UCSD-AML1 (cell line): Measurements from ENCODE around the gene BPTF.
"Not testable (repeated sequence)": the region's sequence is repeated elsewhere in the genome, so short reads cannot be mapped to it uniquely, and the experiment has no call there.

Experiments used
- DNase-seq: peaks from one replicate; lab custom pipeline; 2025; ENCODE audit not compliant: unreplicated experiment; lab: John Stamatoyannopoulos, UW

BPTF gene, protein sequence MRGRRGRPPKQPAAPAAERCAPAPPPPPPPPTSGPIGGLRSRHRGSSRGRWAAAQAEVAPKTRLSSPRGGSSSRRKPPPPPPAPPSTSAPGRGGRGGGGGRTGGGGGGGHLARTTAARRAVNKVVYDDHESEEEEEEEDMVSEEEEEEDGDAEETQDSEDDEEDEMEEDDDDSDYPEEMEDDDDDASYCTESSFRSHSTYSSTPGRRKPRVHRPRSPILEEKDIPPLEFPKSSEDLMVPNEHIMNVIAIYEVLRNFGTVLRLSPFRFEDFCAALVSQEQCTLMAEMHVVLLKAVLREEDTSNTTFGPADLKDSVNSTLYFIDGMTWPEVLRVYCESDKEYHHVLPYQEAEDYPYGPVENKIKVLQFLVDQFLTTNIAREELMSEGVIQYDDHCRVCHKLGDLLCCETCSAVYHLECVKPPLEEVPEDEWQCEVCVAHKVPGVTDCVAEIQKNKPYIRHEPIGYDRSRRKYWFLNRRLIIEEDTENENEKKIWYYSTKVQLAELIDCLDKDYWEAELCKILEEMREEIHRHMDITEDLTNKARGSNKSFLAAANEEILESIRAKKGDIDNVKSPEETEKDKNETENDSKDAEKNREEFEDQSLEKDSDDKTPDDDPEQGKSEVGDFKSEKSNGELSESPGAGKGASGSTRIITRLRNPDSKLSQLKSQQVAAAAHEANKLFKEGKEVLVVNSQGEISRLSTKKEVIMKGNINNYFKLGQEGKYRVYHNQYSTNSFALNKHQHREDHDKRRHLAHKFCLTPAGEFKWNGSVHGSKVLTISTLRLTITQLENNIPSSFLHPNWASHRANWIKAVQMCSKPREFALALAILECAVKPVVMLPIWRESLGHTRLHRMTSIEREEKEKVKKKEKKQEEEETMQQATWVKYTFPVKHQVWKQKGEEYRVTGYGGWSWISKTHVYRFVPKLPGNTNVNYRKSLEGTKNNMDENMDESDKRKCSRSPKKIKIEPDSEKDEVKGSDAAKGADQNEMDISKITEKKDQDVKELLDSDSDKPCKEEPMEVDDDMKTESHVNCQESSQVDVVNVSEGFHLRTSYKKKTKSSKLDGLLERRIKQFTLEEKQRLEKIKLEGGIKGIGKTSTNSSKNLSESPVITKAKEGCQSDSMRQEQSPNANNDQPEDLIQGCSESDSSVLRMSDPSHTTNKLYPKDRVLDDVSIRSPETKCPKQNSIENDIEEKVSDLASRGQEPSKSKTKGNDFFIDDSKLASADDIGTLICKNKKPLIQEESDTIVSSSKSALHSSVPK (N-terminal part only)

DNA sequence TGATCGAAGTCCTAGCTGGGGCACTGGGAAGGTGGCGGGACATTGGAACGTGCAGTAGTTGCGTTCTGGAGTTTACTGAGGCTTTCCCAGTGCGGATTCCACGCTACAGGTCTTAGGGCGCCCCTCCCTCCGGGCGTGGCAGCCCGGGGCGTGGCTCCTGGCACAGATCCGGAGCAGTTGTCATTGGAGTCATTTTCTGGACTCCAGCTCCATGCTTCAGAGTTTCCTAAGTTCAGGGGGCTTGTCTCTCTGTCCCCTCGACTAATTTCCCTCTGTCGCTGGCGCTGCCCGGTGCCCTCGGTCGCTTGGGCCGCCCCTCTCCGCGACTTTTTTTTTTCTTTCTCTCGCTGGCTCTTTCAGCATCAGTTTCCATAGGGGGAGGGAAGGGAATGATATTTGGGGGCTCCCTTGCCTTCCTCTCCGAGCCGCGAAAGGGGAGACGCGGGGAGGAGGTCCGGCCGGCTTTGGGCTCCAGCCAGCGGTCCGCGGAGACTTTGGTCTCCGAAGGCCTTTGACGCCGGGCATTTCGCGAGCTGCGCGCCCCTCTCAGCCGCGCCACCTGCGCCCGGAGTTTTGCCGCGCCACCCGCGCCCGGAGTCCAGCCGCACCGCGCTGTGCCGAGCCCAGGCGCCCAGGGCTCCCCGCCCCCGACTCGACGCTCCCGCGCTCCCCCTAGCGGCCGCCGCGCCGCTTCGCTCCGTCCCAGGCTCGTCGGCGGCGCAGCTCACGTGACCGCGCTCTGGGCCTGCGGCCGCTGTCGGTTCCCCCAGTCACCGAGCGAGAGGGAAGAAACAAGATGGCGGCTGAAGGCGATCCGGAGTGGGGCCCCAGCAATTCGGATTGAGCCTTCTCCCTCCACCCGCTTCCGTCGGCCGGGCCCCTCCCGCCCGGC lies at the start of gene BPTF:
BPTF (plus strand) TSS at position 769 of the 892 bp plus-strand sequence. CDS start 222 bp downstream, outside the sequence.
- peak; percentile 94 for DNase-seq

DNA sequence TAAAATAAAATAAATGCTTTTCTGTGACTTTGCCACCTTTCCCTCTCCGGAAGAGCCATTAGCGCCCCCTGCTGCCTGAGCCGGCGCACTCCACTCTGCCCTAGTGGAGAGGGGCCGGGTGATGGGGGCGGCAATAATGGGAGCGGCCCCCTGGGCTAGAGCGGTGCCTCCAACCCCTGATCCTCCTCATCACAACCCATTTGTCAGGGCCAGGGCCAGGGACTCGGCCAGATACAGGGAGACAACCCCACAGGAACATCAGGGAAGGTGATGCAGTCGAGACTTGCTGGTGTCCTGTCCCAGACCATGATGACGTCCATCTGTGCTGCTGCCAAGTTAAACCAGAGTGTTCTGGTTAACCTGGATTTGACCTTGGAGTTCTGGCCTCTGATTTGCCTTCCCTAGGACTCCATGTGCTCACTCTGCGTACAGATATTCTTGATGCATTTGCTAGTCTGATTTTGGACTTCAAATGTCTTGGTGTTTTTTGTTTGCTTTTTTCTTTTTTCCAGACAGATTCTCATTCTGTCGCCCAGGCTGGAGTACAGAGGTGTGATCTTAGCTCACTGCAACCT lies 46.1 kb upstream of the BPTF start:
- peak; percentile 67 for DNase-seq

GRCh38 chr17:67784364-67785121 lies 40.8 kb upstream of the BPTF start:
- peak; percentile 55 for DNase-seq

- DNase-seq, result no peak
These were observed 40.2 kb upstream of the BPTF start for GRCh38 chr17:67785122-67785477.

DNA sequence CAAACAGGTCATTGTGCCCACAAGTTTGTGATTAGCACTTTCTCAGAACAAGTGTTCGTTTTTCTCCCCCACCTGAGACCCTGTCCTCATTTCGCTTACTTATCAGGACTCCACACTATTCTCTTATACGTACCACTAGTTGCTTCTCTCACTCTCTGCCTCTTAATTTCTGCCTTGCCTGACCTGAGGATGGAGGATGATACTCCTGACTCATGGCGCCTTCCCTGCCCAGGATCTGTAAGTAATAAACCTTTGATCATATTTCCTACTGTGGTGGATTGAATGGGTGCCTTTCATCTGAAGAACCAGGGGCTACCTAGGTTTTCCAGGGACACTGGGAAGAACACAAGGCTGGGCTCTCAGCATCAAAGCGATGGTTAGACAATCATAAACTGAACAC lies 39.8 kb upstream of the BPTF start:
- DNase-seq, result no peak

DNA sequence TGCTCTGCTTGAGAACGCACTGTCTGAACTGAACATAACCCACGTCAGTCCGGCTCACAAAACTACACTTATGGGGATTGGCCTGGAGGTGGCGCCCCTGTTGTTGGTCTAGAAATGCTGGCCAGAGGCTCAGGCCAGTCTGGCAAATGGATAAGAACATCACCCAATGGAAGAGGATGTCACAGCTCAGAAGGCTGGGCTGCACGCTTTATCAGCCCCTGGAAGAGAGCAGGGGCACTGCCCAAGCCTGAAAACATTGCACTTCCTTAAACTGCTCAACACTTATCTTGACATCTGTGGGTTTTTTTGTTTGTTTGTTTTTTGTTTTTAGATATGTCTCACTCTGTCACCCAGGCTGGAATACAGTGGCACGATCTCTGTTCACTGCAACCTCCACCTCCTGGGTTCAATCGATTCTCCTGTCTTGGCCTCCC lies 24.8 kb upstream of the BPTF start:
- DNase-seq, result peak; percentile 84

- no peak for DNase-seq
These were observed 23.6 kb upstream of the BPTF start for GRCh38 chr17:67801626-67802175.

- no peak for DNase-seq
These were observed 14.8 kb upstream of the BPTF start for GRCh38 chr17:67810464-67810863.

DNA sequence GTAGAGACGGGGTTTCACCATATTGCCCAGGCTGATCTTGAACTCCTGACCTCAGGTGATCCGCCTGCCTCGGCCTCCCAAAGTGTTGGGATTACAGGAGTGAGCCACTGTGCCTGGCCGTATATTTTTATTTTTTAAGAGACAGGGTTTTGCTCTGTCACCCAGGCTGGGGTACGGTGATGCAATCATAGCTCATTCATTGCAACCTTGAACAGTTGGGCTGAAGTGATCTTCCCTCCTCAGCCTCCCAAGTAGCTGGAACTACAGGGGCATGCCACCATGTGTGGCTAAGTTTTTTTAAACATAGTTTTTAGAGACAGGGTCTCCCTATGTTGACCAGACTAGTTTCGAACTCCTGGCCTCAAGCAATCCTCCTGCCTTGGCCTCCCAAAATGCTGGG lies 12.9 kb upstream of the BPTF start:
- DNase-seq, result not testable (repeated sequence)

DNA sequence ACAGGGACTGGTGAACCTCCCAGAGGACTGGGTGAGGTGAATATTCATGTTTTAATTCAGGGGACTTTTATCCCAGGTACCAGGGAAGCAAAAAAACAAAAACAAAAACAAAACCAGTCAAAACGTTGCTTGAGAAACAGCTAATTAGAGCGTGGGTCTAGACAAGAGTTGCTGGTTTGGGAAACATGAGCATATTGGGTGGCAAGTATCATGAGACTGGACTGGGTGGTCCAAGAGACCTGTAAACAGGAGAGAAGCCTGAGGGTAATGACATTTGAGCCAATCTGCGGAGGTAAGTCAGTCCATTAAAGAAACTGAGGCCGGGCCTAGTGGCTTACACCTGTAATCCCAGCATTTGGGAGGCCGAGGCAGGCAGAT lies 11.5 kb upstream of the BPTF start:
- no peak for DNase-seq

DNA sequence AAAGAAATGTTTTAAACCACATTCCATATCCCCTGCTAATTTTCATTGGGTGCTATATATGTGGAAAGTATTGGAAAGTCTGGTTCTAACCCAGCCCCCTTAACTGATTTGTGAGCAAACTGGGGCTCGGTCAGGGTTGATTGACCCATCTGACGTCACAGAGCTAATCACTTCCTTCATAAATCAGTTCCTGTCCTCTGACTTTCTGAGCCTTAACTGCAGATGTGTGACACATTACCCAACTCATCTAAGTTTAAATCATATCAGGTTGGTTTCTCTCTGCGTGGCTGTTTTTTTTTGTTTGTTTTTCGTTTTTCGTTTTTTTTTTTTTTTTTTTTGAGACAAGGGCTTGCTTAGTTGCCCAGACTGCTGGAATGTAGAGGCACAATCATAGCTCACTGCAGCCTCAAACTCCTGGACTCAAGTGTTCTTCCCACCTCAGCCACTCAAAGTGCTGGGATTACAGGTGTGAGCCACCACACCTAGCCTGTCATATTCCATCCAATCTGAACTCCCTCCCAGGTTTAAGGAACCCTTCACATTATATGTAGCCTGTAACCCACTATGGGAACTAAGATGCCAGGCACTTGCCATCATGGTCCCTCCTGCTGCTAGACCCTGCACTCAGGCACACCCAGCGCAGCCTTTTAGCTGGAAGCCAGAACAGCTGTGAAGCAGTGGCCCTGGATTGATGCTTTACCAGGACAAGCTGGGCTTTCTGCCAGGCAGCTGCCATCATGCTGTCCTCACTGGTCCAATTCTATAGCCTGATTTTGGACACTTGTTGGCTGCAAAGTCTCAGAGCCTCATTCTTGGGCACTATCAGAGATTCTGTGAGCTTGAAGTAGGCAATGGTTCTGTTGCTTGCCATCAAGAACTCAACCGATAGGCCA lies 6.9 kb upstream of the BPTF start:
- no peak for DNase-seq

DNA sequence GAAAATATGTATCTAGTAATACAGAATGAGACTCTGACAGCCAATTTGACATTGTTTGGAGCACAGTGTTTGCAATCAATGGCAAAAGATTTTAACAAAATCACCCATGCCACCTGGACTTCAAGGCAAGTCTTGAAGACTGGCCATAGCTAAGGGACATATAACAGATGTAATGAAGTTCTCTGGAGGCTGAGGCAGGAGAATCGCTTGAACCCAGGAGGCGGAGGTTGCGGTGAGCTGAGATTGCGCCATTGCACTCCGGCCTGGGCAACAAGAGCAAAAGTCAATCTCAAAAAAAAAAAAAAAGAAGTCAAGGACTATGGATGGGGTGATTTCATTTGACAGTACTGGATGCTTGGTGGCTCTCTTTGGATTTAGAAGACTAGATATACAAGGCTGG lies 5.6 kb upstream of the BPTF start:
- no peak for DNase-seq

DNA sequence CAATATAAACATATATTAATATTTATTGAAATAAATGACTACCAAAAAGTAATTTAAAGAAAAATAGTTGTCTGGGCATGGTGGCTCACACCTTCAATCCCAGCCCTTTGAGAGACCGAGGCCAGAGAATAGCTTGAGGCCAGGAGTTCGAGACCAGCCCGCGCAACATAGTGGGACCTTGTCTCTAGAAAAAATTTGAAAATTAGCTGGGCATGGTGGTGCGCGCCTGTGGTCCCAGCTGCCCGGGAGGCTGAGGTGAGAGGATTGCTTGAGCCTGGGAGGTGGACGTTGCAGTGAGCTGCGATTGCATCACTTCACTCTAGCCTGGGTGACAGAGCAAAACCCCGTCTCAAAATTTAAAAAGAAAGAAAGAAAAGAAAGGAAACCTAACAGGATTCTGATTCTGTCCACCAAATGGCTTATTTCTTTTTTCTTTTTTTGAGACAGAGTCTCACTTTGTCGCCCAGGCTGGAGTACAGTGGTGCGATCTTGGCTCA lies 3.4 kb upstream of the BPTF start:
- DNase-seq, result no peak

DNA sequence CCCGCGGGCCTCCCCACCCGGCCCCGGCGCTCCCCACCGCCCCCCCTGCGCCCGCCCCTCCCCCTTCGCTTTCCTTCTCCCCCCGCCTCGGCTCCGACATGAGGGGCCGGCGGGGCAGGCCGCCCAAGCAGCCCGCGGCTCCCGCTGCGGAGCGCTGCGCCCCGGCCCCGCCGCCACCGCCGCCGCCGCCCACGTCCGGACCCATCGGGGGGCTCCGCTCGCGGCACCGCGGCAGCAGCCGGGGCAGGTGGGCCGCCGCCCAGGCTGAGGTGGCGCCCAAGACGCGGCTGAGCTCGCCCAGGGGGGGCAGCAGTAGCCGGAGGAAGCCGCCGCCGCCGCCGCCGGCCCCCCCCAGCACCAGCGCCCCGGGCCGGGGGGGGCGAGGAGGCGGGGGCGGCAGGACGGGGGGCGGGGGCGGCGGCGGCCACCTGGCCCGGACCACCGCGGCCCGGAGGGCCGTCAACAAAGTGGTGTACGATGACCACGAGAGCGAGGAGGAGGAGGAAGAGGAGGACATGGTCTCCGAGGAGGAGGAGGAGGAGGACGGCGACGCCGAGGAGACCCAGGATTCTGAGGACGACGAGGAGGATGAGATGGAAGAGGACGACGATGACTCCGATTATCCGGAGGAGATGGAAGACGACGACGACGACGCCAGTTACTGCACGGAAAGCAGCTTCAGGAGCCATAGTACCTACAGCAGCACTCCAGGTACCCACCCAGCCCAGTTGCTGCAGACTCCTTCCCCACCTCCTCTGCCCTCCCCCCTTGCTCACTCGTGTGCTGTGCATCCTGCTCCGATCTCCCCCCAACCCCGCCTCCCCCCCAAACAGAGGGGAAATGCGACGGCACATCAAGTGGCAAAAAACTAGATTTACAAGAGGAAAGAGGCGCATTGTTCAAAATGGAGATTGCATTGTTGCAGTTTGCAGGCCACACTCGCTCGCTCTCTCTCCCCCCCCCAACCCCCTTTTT lies 611 bp downstream of the BPTF start:
- peak; percentile 65 for DNase-seq

DNA sequence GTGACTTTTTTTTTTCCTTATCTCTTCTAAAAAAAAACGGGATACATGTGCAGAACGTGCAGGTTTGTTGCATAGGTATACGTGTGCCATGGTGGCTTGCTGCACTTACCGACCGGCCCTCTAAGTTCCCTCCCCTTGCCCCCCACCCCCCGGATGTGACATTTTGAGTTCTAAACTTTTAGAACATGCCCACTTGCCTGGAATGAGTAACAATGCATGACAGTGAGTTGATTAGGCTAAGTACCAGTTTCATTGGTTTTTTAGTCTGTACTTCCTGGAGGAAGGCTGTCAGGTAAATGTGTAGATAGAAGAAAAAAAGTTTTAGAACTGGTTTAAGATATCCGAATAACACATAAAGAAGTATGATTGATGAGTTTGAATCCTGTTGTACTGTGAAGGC lies 4.0 kb downstream of the BPTF start:
- DNase-seq, result no peak

DNA sequence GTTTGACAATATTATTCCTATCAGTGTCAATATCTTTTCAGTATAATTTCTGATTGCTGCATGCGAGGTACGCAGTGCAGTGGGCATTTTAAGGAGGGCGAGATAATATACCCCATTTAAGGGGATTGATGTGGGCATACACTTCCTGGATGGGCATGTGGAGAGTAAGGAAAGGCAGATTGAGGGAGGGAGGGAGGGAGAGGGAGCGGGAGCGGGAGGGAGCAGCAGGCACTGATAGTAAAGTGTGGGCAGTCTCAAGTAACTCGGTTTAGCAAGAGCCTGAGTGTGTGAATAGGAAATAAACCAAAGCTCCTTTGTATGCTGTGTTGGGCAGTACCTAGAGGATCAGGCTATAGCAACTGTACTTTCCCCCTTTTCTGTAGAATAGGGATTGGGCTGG lies 5.1 kb downstream of the BPTF start:
- DNase-seq, result no peak

- no peak for DNase-seq
These were observed 6.0 kb downstream of the BPTF start for GRCh38 chr17:67831268-67831667.
